ENCODE measurements around the gene ZBTB17. TPM values are rescaled to one million over a fixed set of nuclear protein-coding genes. Genes with fewer than 3 reads are reported as not detected.

The ZBTB17 gene
- total RNA-seq, 1 donor from 2014 or later: 48.6 TPM

DNA sequence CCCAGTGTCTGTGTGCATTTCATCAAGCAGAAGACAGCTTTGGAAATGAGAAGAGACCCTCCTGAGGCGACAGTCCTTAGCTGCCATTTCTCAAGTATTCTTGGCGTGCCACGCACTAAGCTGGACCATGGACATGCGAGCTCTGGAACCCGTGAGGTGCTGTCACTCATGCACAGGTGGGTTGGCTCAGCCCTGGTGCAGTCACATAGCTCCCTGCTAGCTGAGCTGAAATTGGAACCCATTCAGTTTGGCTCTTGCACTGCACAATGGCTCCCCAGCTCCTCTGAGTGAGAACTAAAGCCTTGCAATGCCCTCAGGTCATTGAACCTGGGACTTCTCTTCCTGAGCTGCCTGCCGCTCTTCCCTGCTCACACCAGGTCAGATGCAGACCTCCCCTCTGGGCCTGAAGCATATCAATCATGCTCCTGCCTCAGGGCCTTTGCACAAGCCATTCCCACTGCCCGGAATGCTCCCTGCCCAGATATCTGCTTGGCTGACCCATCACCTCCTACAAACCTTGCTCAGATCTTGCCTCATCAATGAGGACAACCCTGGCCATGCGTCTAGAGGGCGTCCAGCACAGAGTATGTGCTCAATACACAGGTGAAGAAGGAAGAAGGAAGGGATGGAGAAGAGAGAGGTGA, 21.9 kb upstream of the ZBTB17 start:
- no peak for TF ChIP-seq CTCF (IDR thresholded peaks at IDR 0.05; ENCODE audit: unreplicated experiment)
- DNase-seq (ENCODE audit: low spot score in 2 of 2, unreplicated experiment in 2 of 2): no peak
- H3K9me3 Mint-ChIP-seq: no peaks in the 10 kb centered on the region
- H3K27me3 Mint-ChIP-seq (ENCODE audit: low read depth): peaks cover 2% of the 10 kb centered on the region
- no peak overlapping the region for H3K4me3 Mint-ChIP-seq
- no peaks in the 10 kb centered on the region for H3K36me3 Mint-ChIP-seq
- H3K4me1 Mint-ChIP-seq: no peaks in the 10 kb centered on the region
- no peak overlapping the region for H3K27ac Mint-ChIP-seq

GRCh38 chr1:15997076-15997585, 21.2 kb upstream of the ZBTB17 start:
- no peak for TF ChIP-seq CTCF (IDR thresholded peaks at IDR 0.05; ENCODE audit: unreplicated experiment)
- no peaks in the 10 kb centered on the region for H3K4me1 Mint-ChIP-seq
- no peaks in the 10 kb centered on the region for H3K36me3 Mint-ChIP-seq
- no peak for DNase-seq (ENCODE audit: low spot score in 2 of 2, unreplicated experiment in 2 of 2)
- H3K27me3 Mint-ChIP-seq (ENCODE audit: low read depth): peaks cover 2% of the 10 kb centered on the region
- no peak overlapping the region for H3K4me3 Mint-ChIP-seq
- H3K9me3 Mint-ChIP-seq: no peaks in the 10 kb centered on the region
- no peak overlapping the region for H3K27ac Mint-ChIP-seq

DNA sequence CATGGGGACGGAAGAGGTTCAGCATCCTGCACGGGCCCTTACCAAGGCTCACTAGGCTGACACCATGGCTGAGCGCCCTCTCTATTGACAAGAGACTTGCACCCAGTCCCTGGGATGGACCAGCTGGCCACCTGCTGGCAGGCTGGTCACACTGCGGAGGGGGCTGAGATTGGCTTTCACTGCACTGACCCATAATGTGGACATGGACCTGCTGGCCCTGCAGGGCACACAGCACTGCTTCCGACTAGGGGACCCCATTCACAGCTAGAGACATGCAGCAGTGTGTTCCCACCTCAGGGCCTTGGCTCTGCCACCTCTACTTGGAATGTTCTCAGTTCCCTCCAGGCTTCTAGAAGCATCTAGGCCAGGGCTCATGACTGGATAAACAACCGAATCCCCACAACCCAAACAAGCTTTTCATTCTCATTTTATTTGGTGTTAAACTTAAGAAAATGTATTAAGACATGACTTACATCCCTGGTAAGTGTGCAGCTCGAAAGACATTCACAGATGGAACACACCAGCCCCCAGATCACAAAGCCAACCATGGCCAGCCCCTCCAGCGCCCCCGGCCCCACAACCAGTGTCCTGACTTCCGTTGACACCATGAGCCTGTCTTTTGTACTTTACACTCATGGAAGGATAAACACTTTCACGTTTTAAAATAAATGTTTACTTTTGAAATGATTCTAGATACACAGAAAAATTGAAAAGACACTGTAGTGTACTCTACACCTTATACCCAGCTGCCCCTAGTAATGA, 18.9 kb upstream of the ZBTB17 start:
- Mint-ChIP-seq H3K4me1 (no peaks in the 10 kb centered on the region), H3K27me3 (ENCODE audit: low read depth) (peaks cover 2% of the 10 kb centered on the region), H3K36me3 (no peaks in the 10 kb centered on the region), H3K4me3 (no peak overlapping the region), H3K27ac (no peak overlapping the region), H3K9me3 (no peaks in the 10 kb centered on the region)
- TF ChIP-seq CTCF (IDR thresholded peaks at IDR 0.05; ENCODE audit: unreplicated experiment): peak; percentile 8
- no peak for DNase-seq (ENCODE audit: low spot score in 2 of 2, unreplicated experiment in 2 of 2)

- no peak for TF ChIP-seq CTCF (IDR thresholded peaks at IDR 0.05; ENCODE audit: unreplicated experiment)
- H3K36me3 Mint-ChIP-seq: no peaks in the 10 kb centered on the region
- no peaks in the 10 kb centered on the region for H3K9me3 Mint-ChIP-seq
- no peak for DNase-seq (ENCODE audit: low spot score in 2 of 2, unreplicated experiment in 2 of 2)
- no peaks in the 10 kb centered on the region for H3K4me1 Mint-ChIP-seq
- no peak overlapping the region for H3K27ac Mint-ChIP-seq
- H3K4me3 Mint-ChIP-seq: no peak overlapping the region
- H3K27me3 Mint-ChIP-seq (ENCODE audit: low read depth): peaks cover 2% of the 10 kb centered on the region
Measured at GRCh38 chr1:15994081-15994480, 18.2 kb upstream of the ZBTB17 start.

DNA sequence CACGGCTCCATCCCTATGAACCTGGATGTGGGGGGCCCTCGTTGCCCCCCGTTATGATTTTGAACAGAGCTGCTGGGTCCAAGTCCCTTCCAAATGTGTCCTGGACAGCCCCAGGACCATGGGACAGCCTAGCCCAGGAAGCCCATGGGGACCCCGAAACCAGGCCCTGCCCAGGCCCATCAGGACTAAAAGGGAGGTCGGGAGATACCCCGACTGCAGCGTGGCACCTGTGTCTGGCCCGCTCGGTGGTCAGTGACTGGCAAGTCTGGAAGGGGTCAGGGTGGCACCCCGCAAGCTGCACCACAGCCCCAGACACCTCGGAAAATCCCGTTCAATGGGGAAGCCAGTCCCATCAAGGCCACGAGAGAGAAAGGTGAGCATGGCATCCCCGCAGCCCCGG, 17.8 kb upstream of the ZBTB17 start:
- peaks cover 4% of the 10 kb centered on the region for H3K27me3 Mint-ChIP-seq (ENCODE audit: low read depth)
- TF ChIP-seq CTCF (IDR thresholded peaks at IDR 0.05; ENCODE audit: unreplicated experiment): no peak
- no peak overlapping the region for H3K27ac Mint-ChIP-seq
- H3K36me3 Mint-ChIP-seq: no peaks in the 10 kb centered on the region
- H3K4me3 Mint-ChIP-seq: no peak overlapping the region
- no peaks in the 10 kb centered on the region for H3K9me3 Mint-ChIP-seq
- no peak for DNase-seq (ENCODE audit: low spot score in 2 of 2, unreplicated experiment in 2 of 2)
- no peaks in the 10 kb centered on the region for H3K4me1 Mint-ChIP-seq
